ENCODE data around the gene GRID1.

GRID1 gene

GRCh38 chr10:86123715-86124114 lies 242.9 kb downstream of the GRID1 start:
- no peak for TF ChIP-seq CTCF (IDR thresholded peaks at IDR 0.05)
- no peak for DNase-seq
- Mint-ChIP-seq H3K9me3 (no peaks in the 10 kb centered on the region), H3K4me1 (peaks cover 9% of the 10 kb centered on the region), H3K27me3 (ENCODE audit: low read depth, poor library complexity) (peaks cover 6% of the 10 kb centered on the region), H3K4me3 (no peak overlapping the region), H3K27ac (no peak overlapping the region), H3K36me3 (ENCODE audit: low read depth) (no peaks in the 10 kb centered on the region)

- H3K4me3 Mint-ChIP-seq = no peak overlapping the region
- no peak overlapping the region for H3K27ac Mint-ChIP-seq
- H3K27me3 Mint-ChIP-seq (ENCODE audit: low read depth, poor library complexity) = peaks cover 6% of the 10 kb centered on the region
- no peak for DNase-seq
- peaks cover 9% of the 10 kb centered on the region for H3K4me1 Mint-ChIP-seq
- TF ChIP-seq CTCF (IDR thresholded peaks at IDR 0.05) = no peak
- H3K36me3 Mint-ChIP-seq (ENCODE audit: low read depth) = no peaks in the 10 kb centered on the region
- H3K9me3 Mint-ChIP-seq = no peaks in the 10 kb centered on the region
Observed at GRCh38 chr10:86123304-86123703, 243.3 kb downstream of the GRID1 start.

GRCh38 chr10:86122646-86123045 lies 243.9 kb downstream of the GRID1 start:
- Mint-ChIP-seq H3K4me1 (peaks cover 8% of the 10 kb centered on the region), H3K9me3 (no peaks in the 10 kb centered on the region), H3K4me3 (no peak overlapping the region), H3K27ac (no peak overlapping the region), H3K27me3 (ENCODE audit: low read depth, poor library complexity) (peaks cover 5% of the 10 kb centered on the region), H3K36me3 (ENCODE audit: low read depth) (no peaks in the 10 kb centered on the region)
- TF ChIP-seq CTCF (IDR thresholded peaks at IDR 0.05) = no peak
- no peak for DNase-seq

GRCh38 chr10:86121200-86121599 lies 245.4 kb downstream of the GRID1 start:
- no peak for TF ChIP-seq CTCF (IDR thresholded peaks at IDR 0.05)
- Mint-ChIP-seq H3K9me3 (no peaks in the 10 kb centered on the region), H3K36me3 (ENCODE audit: low read depth) (no peaks in the 10 kb centered on the region), H3K4me1 (no peaks in the 10 kb centered on the region), H3K27ac (no peak overlapping the region), H3K27me3 (ENCODE audit: low read depth, poor library complexity) (no peaks in the 10 kb centered on the region), H3K4me3 (no peak overlapping the region)
- no peak for DNase-seq

GRCh38 chr10:86117051-86117450 lies 249.5 kb downstream of the GRID1 start:
- H3K4me1 Mint-ChIP-seq = no peaks in the 10 kb centered on the region
- H3K36me3 Mint-ChIP-seq (ENCODE audit: low read depth) = no peaks in the 10 kb centered on the region
- no peaks in the 10 kb centered on the region for H3K9me3 Mint-ChIP-seq
- no peak for TF ChIP-seq CTCF (IDR thresholded peaks at IDR 0.05)
- H3K4me3 Mint-ChIP-seq = no peak overlapping the region
- peaks cover 12% of the 10 kb centered on the region for H3K27me3 Mint-ChIP-seq (ENCODE audit: low read depth, poor library complexity)
- no peak overlapping the region for H3K27ac Mint-ChIP-seq
- DNase-seq = no peak

- TF ChIP-seq CTCF (IDR thresholded peaks at IDR 0.05) = no peak
- Mint-ChIP-seq H3K36me3 (ENCODE audit: low read depth) (no peaks in the 10 kb centered on the region), H3K4me1 (no peaks in the 10 kb centered on the region), H3K4me3 (no peak overlapping the region), H3K27me3 (ENCODE audit: low read depth, poor library complexity) (peaks cover 12% of the 10 kb centered on the region), H3K9me3 (no peaks in the 10 kb centered on the region), H3K27ac (no peak overlapping the region)
- DNase-seq = no peak
Observed at GRCh38 chr10:86113983-86114382, 252.6 kb downstream of the GRID1 start.

All from nephron progenitor cell (in vitro differentiated cells).